Nephron (organoid): ENCODE data around the gene TTC33.

Source experiments
- H3K27ac Mint-ChIP-seq, 3 experiments: 2 replicates each; pipeline ENCODE4 v1.8.0; 2020; ENCODE audit warnings: mixed read lengths in 3 of 3, mild to moderate bottlenecking in 2 of 3, moderate library complexity in 1 of 3
- H3K27me3 Mint-ChIP-seq: 2 replicates; pipeline ENCODE4 v1.8.0; 2021; ENCODE audit warnings: low read depth, mild to moderate bottlenecking, moderate library complexity, mixed read lengths
- H3K36me3 Mint-ChIP-seq: 2 replicates; pipeline ENCODE4 v1.8.0; 2020; ENCODE audit warnings: low read depth, mixed read lengths
- H3K4me1 Mint-ChIP-seq: 2 replicates; pipeline ENCODE4 v1.8.0; 2020; ENCODE audit warnings: mixed read lengths
- H3K4me3 Mint-ChIP-seq, 3 experiments: 2 replicates each; pipeline ENCODE4 v1.8.0; 2020; ENCODE audit warnings: mild to moderate bottlenecking in 3 of 3, mixed read lengths in 3 of 3, moderate library complexity in 2 of 3
- H3K9me3 Mint-ChIP-seq: 2 replicates; pipeline ENCODE4 v1.8.0; 2020; ENCODE audit warnings: mixed read lengths
- TF ChIP-seq, protein P1 (sequence below), 3 experiments: fragments of 200-600 bp; sonication (generic); IDR thresholded peaks; one replicate each; pipeline ENCODE4 v1.5.0; 2021; ENCODE audit warnings: antibody characterized with exemption in 3 of 3; ENCODE audit not compliant: unreplicated experiment in 3 of 3

The TTC33 gene

GRCh38 chr5:40678460-40679147, 77.2 kb downstream of the TTC33 start:
- Mint-ChIP-seq H3K27ac (peak overlapping the region; percentile 75 to 98 (median 97)), H3K36me3 (no peaks in the 10 kb centered on the region), H3K9me3 (no peaks in the 10 kb centered on the region), H3K4me3 (peak overlapping the region; percentile 92 to 95 (median 93)), H3K27me3 (peaks cover 56% of the 10 kb centered on the region), H3K4me1 (peaks cover 41% of the 10 kb centered on the region)
- TF ChIP-seq, protein P1, sequence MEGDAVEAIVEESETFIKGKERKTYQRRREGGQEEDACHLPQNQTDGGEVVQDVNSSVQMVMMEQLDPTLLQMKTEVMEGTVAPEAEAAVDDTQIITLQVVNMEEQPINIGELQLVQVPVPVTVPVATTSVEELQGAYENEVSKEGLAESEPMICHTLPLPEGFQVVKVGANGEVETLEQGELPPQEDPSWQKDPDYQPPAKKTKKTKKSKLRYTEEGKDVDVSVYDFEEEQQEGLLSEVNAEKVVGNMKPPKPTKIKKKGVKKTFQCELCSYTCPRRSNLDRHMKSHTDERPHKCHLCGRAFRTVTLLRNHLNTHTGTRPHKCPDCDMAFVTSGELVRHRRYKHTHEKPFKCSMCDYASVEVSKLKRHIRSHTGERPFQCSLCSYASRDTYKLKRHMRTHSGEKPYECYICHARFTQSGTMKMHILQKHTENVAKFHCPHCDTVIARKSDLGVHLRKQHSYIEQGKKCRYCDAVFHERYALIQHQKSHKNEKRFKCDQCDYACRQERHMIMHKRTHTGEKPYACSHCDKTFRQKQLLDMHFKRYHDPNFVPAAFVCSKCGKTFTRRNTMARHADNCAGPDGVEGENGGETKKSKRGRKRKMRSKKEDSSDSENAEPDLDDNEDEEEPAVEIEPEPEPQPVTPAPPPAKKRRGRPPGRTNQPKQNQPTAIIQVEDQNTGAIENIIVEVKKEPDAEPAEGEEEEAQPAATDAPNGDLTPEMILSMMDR (IDR thresholded peaks at IDR 0.05; ENCODE audit: unreplicated experiment in 3 of 3) = no peak

DNA sequence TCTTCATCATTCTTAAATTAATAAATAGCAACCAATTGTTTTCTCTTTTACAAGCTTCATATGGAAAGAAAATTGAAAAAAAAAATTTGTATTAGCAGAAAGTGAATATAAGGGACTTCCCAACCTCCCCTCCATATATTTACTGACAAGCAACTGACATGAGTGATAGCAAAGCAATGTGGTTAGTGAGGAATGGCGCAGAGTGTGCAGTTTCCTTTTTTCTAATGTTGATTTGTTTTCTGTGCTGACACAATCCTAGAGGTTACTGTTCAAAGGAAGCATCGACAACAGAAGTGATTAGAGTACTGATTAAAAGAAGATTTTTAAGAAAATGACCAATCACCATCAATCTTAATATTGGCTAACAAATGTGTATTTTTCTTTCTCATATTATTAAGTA, 77.7 kb downstream of the TTC33 start:
- Mint-ChIP-seq H3K9me3 (no peaks in the 10 kb centered on the region), H3K36me3 (no peaks in the 10 kb centered on the region), H3K27ac (peak overlapping the region in 2 of 3 experiments; percentile 75 to 97), H3K4me1 (peaks cover 35% of the 10 kb centered on the region), H3K4me3 (peak overlapping the region; percentile 49 to 93 (median 60)), H3K27me3 (peaks cover 52% of the 10 kb centered on the region)
- TF ChIP-seq, protein P1 (IDR thresholded peaks at IDR 0.05; ENCODE audit: unreplicated experiment in 3 of 3) = no peak

DNA sequence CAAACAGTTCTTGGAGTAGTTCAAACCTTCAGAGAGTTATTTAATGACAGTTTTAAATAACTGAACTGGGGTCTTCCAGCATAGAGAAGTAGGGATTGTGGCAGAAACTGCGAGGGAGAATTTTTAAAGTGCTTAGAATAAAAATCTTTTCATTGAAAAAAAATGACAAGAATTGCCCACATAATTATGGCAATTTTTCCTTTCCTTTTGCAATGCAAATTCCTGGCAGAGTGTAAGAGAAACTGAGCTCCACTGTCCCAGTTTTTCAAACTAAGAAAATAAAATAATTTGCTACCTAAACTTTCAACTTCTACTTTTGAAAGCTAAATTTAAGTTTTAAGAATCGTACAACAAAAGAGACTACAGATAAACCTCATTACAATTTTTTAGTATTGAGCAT, 78.3 kb downstream of the TTC33 start:
- Mint-ChIP-seq H3K9me3 (no peaks in the 10 kb centered on the region), H3K4me1 (peaks cover 31% of the 10 kb centered on the region), H3K27ac (peak overlapping the region; percentile 68 to 87 (median 73)), H3K27me3 (peaks cover 46% of the 10 kb centered on the region), H3K4me3 (peak overlapping the region; percentile 51 to 66 (median 61)), H3K36me3 (no peaks in the 10 kb centered on the region)
- TF ChIP-seq, protein P1 (IDR thresholded peaks at IDR 0.05; ENCODE audit: unreplicated experiment in 3 of 3) = no peak

DNA sequence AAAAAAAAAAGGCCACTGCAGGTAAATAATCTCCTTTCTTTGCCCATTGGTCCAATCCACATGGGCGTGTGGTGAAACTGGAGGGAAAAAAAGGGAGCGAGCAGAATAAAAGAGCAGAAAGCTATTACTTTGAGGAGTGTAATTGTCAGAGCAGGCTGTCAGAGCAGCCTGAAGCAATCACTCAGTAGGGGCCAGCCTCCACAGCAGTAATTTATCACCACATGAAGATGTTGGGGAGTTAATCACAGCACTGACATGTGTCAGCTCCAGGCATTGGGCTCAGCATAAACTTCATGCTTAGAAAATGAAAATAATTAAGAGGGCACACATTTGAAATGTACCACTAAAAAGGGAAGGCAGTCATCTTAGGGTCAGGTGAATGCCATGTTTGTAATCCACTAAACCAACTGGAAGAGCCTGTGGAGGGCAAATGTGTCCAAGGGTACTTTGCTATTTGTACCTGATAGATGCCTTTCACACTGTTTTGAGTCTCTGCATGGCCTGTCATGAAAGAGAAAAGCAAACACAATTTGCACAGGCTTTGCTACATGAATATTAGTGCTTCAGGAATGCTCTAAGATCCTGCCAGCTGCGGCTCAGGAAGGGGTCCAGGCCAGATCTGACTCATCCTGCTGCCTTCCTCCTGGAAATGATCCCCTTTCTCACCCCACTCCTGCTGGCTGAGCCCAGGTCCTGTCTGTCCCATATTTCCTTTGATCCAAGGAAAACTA, 79.0 kb downstream of the TTC33 start:
- Mint-ChIP-seq H3K27ac (peak overlapping the region; percentile 68 to 87 (median 73)), H3K36me3 (no peaks in the 10 kb centered on the region), H3K27me3 (peaks cover 40% of the 10 kb centered on the region), H3K9me3 (no peaks in the 10 kb centered on the region), H3K4me3 (peak overlapping the region; percentile 61 to 70 (median 66)), H3K4me1 (peaks cover 24% of the 10 kb centered on the region)
- TF ChIP-seq, protein P1 (IDR thresholded peaks at IDR 0.05; ENCODE audit: unreplicated experiment in 3 of 3) = no peak

DNA sequence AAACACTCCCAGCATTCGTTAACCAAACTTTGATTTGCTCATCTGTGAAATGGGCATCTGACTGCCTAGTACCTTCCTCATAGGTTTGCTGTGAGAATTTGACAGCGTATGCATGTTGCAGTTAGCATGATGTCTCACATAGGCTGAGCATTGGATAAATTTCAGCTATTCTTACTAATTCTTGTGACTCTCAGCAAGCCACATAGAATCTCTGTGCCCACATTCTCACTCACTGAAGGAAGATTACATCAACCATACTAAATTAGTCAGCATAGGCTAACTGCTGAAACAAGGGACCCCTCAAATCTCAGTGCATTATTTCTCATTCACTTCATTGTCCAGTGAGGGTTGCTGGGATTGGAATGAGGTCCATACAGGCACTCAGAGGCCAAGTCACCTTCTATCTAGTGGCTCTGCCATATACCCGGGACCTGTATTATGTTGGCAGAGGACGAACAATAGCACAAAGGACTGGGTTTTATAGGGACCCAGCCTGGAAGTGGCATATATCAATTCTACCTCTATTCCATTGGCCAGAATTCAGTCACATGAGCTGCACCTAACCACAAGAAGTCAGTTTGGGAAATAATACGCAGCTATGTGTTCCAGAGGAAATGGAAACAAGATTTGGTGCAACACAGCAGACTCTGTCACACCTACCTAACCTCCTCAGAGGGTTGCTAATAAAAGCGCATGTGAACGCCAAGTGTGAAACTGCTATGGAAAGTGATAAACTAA, 80.2 kb downstream of the TTC33 start:
- Mint-ChIP-seq H3K36me3 (no peaks in the 10 kb centered on the region), H3K4me3 (no peak overlapping the region), H3K27me3 (peaks cover 27% of the 10 kb centered on the region), H3K27ac (no peak overlapping the region), H3K4me1 (peaks cover 14% of the 10 kb centered on the region), H3K9me3 (no peaks in the 10 kb centered on the region)
- TF ChIP-seq, protein P1 (IDR thresholded peaks at IDR 0.05; ENCODE audit: unreplicated experiment in 3 of 3) = no peak
